Liver (tissue), 2 donors: ENCODE data around the gene KIF1A.

Experiments used
- GABPA ChIP-seq, 2 donors: IDR thresholded peaks in 1 of 2; conservative IDR thresholded peaks in 1 of 2; 2 replicates each; pipeline ENCODE4 v1.6.1; 2016; ENCODE audit warnings: antibody characterized with exemption in 2 of 2, mild to moderate bottlenecking in 1 of 2, moderate library complexity in 1 of 2
- SP1 ChIP-seq: IDR thresholded peaks from 2 replicates; pipeline ENCODE4 v1.6.1; 2018; ENCODE audit warnings: antibody characterized with exemption, mild to moderate bottlenecking
- YY1 ChIP-seq: IDR thresholded peaks from 2 replicates; pipeline ENCODE4 v1.6.1; 2016; ENCODE audit warnings: antibody characterized with exemption, mild to moderate bottlenecking
- donor health status: healthy.

DNA sequence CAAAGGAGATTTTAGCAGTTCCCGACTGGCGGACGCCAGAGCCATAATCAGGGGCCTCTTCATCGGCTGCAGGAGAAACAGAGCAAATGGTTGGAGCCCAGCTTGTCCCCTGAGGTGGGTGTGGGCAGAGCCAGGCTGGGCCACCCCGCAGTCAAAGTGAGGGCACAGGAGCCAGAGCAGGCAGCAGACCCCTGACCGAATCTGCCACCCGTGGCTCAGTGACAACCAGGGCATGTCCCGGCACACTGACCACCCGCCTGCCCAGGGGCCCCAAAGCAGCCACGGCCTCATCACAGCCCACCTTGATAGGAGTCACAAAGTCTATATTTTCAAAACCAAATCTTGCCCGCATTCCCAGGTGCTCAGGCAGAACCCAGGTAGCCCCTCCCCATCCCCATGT is 72.8 kb downstream of the KIF1A start:
- TF ChIP-seq SP1 (no peak), GABPA (IDR thresholded peaks at IDR 0.05 in 1 of 2, conservative IDR thresholded peaks at IDR 0.05 in 1 of 2) (no peak), YY1 (no peak)
